Measurements from ENCODE around the gene VAV2. TPM values are rescaled to one million over a fixed set of nuclear protein-coding genes. Genes with fewer than 3 reads are reported as not detected.

The VAV2 gene
- total and polyA plus RNA-seq, 2 experiments from 2014 or later: 10.8 to 15.3 TPM

DNA sequence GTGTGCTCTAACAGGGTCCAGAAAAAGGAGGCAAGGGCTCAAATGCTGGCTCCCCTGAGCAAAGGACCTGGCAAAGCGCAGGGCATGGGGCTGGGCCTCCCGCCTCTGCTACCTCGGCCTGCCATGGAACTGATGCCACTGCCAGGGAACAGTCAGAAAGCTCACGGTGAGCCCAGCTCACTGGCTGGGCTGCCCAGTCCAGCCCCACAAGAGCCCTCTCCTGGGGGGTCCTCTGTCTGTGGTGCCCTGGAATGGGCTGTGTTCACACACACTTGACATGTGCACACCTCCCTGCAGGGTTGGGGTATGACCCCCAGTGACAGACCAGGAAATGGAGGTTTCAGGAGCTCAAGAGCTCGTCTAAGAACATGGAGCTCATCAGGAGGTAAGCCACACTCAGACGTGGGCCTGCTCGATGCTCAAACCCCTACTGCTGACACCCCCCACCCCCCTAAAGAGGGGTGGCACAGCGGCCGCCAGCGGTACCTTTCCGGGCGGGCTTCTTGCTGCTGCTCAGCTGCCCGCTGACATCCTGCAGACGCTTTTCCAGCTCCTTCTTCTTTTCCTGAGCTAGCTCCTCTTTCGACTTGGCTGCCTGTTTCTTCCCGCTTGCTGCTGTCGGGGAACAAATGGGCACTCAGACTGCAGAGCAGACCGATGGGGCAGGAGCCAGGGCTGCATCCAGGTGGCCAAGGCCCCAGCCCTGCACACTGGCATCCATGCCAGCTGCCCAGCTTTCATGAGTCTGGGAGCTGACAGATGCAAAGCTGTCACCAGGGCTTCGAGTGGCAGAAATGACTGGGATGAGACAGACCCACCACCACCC lies 42.3 kb upstream of the VAV2 start:
- DNase-seq (ENCODE audit: low read depth in 1 of 2, low spot score in 1 of 2): no peak
- TF ChIP-seq, protein P1, sequence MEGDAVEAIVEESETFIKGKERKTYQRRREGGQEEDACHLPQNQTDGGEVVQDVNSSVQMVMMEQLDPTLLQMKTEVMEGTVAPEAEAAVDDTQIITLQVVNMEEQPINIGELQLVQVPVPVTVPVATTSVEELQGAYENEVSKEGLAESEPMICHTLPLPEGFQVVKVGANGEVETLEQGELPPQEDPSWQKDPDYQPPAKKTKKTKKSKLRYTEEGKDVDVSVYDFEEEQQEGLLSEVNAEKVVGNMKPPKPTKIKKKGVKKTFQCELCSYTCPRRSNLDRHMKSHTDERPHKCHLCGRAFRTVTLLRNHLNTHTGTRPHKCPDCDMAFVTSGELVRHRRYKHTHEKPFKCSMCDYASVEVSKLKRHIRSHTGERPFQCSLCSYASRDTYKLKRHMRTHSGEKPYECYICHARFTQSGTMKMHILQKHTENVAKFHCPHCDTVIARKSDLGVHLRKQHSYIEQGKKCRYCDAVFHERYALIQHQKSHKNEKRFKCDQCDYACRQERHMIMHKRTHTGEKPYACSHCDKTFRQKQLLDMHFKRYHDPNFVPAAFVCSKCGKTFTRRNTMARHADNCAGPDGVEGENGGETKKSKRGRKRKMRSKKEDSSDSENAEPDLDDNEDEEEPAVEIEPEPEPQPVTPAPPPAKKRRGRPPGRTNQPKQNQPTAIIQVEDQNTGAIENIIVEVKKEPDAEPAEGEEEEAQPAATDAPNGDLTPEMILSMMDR (IDR thresholded peaks at IDR 0.05; ENCODE audit: low read depth, low read length): no peak
- H3K27ac ChIP-seq: no peak overlapping the region
- H3K36me3 ChIP-seq: peaks cover 43% of the 10 kb centered on the region
- H3K27me3 ChIP-seq: no peaks in the 10 kb centered on the region
- no peaks in the 10 kb centered on the region for H3K9me3 ChIP-seq (ENCODE audit: low read depth)
- no peak overlapping the region for H3K4me3 ChIP-seq
- no peaks in the 10 kb centered on the region for H3K4me1 ChIP-seq (ENCODE audit: low read depth)

DNA sequence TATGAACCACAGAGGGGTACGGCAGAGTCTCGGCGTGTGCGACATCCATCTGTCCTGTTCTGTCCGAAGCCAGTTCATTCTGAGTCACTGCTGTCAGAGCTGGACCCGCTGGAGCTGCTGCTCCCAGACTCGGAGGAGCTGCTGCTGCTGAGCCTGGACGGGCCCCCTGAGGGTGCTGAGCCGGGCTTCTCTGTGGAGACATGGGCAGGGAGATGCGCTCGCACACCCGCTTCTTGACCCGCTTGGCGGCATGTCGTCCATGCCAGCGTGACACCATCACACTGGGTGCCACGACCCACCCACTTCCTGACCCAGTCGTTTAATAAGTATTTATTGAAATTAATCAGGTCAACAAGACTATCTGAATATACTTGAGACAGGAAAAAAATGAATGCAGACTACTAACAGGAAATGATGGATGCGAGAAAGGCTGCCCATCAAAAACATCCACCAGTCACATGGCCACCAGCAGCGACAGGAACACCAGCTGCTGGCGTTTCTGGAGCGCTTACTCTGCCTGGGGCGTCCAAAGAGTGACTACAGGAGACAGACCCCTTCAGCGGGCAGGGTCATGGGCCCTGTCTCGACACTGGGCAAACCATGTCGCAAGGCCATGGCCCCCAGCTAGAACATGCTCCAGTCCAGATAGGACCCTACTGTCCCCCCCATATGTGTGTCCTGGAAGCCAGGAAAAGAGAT lies 41.5 kb upstream of the VAV2 start:
- peaks cover 43% of the 10 kb centered on the region for H3K36me3 ChIP-seq
- TF ChIP-seq, protein P1 (IDR thresholded peaks at IDR 0.05; ENCODE audit: low read depth, low read length): no peak
- H3K9me3 ChIP-seq (ENCODE audit: low read depth): no peaks in the 10 kb centered on the region
- H3K27me3 ChIP-seq: no peaks in the 10 kb centered on the region
- no peak overlapping the region for H3K4me3 ChIP-seq
- H3K27ac ChIP-seq: no peak overlapping the region
- no peaks in the 10 kb centered on the region for H3K4me1 ChIP-seq (ENCODE audit: low read depth)
- DNase-seq (ENCODE audit: low read depth in 1 of 2, low spot score in 1 of 2): no peak

DNA sequence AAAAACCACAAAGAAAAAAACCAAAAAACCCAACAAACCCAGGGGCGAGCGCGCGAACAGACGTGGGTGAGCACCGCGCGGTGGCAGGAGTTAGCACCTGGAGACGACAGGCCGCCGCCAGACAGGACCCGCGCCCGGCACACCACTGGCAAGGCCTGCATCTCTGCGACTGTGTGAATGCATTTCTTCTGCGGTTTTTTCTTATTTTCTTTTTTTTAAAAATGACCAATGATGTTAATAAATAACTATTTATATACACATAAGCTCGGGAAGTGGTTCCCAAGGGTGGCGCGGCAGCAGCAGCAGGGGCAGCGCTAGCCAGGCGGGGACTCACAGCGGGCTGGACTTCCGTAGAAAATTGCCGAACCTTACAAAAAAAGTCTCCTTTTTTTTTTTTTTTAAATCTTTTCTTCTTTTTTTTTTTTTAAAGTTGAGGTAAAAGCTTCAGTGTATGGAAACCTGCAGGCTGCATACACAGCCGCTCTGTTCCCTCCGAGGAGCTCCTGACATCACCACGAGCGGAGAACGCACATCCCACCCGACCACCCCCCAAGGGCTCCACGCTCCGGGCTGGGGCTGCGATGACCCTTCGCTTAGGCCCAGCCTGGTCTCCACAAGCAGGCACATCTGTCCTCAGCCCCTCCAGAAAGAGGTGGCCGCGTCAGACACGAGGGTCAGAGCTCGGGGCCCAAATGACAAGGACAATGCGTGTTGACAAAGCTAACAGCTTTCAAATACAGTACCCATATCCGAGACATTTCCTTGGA lies 40.5 kb upstream of the VAV2 start:
- TF ChIP-seq, protein P1 (IDR thresholded peaks at IDR 0.05; ENCODE audit: low read depth, low read length): no peak
- H3K27me3 ChIP-seq: no peaks in the 10 kb centered on the region
- no peak overlapping the region for H3K4me3 ChIP-seq
- no peak overlapping the region for H3K27ac ChIP-seq
- H3K4me1 ChIP-seq (ENCODE audit: low read depth): no peaks in the 10 kb centered on the region
- H3K36me3 ChIP-seq: peaks cover 43% of the 10 kb centered on the region
- DNase-seq (ENCODE audit: low read depth in 1 of 2, low spot score in 1 of 2): no peak
- no peaks in the 10 kb centered on the region for H3K9me3 ChIP-seq (ENCODE audit: low read depth)

DNA sequence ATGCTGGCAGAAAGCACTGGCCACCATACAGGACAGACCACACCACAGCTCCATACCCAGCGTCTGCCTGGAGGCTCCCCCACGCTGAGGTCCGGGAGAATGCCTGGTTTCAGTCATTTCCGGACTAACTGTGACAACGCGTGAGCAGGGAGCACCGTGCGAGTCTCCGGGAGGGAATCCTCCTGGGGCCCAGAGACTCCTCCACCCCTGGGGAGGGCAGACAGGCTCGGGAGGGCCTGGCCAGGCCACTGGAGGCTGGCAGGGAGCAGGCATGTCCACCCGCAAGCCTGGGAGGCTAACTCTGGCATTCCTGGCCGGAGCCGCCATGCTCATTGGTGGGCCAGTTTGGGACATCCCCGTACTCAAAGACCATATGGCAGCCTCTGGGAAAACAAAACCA lies 39.7 kb upstream of the VAV2 start:
- H3K36me3 ChIP-seq: peaks cover 43% of the 10 kb centered on the region
- TF ChIP-seq, protein P1 (IDR thresholded peaks at IDR 0.05; ENCODE audit: low read depth, low read length): no peak

DNA sequence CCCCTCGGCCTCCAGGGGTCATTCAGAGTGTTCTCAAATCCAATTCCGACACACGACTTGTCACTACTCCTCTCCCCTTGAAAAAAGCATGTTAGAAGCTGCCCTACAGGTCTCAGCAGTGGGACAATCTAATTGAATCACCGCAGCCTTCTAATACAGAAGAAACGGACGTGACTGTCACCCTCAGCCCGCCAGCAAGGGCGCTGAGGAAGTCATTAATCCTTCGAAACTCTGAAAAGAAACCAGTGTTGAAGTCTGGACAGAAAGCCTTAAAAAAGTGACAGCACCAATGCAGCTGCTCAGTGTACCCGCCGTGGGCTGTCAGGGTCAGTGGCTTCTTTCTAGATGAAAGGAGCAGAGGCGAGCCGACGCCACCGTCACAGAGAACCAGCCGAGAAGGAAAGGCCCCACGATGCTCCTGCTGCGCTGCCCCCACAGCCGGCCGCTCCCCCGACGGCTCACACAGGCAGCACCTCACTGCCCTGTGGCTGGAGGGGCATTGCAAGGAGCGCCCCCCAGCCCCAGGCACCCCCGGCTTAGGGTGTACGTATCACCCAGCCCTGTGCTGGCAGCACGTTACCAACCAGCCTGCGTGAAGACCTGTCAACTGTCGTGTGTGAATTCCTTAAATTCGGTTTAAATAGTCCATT lies 38.8 kb upstream of the VAV2 start:
- Histone ChIP-seq H3K27me3 (no peaks in the 10 kb centered on the region), H3K4me1 (ENCODE audit: low read depth) (no peaks in the 10 kb centered on the region), H3K4me3 (no peak overlapping the region), H3K9me3 (ENCODE audit: low read depth) (no peaks in the 10 kb centered on the region), H3K27ac (no peak overlapping the region), H3K36me3 (peaks cover 36% of the 10 kb centered on the region)
- no peak for DNase-seq (ENCODE audit: low read depth in 1 of 2, low spot score in 1 of 2)
- TF ChIP-seq, protein P1 (IDR thresholded peaks at IDR 0.05; ENCODE audit: low read depth, low read length): no peak

More for the DNA sequence above, 39.7 kb upstream of the VAV2 start:
- Histone ChIP-seq H3K27ac (no peak overlapping the region), H3K9me3 (ENCODE audit: low read depth) (no peaks in the 10 kb centered on the region), H3K4me3 (no peak overlapping the region), H3K4me1 (ENCODE audit: low read depth) (no peaks in the 10 kb centered on the region), H3K27me3 (no peaks in the 10 kb centered on the region)
- DNase-seq (ENCODE audit: low read depth in 1 of 2, low spot score in 1 of 2): no peak

Data from cardiac muscle cell (in vitro differentiated cells and primary cell).